ENCODE measurements around the gene SFSWAP. TPM values are rescaled to one million over a fixed set of nuclear protein-coding genes. Genes with fewer than 3 reads are reported as not detected.

Gene SFSWAP
- total RNA-seq, 1 experiment from 2014 or later = 50.4 TPM

DNA sequence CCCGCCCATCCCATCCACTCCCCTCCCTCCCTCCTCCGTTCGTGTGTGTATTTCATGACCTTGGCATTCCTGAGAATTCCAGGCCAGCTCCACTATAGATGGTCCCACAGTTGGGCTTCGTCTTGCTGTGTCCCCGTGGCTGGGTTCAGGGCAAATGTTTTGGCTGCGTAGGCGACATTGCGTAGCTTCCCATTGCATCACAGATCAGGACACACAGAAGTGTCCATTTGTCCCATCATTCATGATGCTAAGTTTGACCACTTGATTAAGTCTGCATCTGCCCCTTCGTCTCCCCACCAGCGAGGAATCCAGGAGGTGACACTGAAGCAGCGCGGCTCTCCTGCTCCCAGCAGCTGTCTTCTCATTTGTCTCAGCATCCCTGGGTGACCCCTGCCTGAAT, 78.7 kb downstream of the SFSWAP start:
- H3K36me3 ChIP-seq (ENCODE audit: control insufficient read depth in 1 of 2, insufficient read depth in 2 of 2, low read length in 2 of 2) = peaks cover 9 to 46% of the 10 kb centered on the region in 2 experiments; a peak in 3 of 4 replicates
- CTCF ChIA-PET = no interaction called here

More for the DNA sequence above, 78.7 kb downstream of the SFSWAP start:
- Histone ChIP-seq H3K9ac (ENCODE audit: low read length) (no peak overlapping the region), H3K9me2 (ENCODE audit: insufficient read depth) (no peaks in the 10 kb centered on the region), H3K4me2 (ENCODE audit: low read length) (no peak overlapping the region), H3K27me3 (ENCODE audit: insufficient read depth, low read length) (no peaks in the 10 kb centered on the region), H2AFZ (ENCODE audit: low read depth, low read length, poor library complexity, severe bottlenecking) (no peak overlapping the region), H3K79me2 (ENCODE audit: insufficient read depth, low read length) (peaks cover 16% of the 10 kb centered on the region), H3K9me3 (ENCODE audit: control insufficient read depth in 1 of 2, insufficient read depth in 1 of 2, low read depth in 1 of 2, low read length in 2 of 2) (no peaks in the 10 kb centered on the region), H3K4me3 (replicated peaks in 1 of 2; ENCODE audit: low read depth in 1 of 2, low read length in 2 of 2) (no peak overlapping the region), H4K20me1 (ENCODE audit: insufficient read depth) (no peaks in the 10 kb centered on the region), H3K4me1 (ENCODE audit: control insufficient read depth in 1 of 2, insufficient read depth in 2 of 2, low read length in 2 of 2) (peaks cover 3 to 5% of the 10 kb centered on the region in 2 experiments), H3K27ac (ENCODE audit: low read depth, low read length) (no peak overlapping the region)
- ChIA-PET POLR2A (no interaction called here), RAD21 (ENCODE audit: low non-redundant PET in 1 of 2, low total read pairs in 2 of 2, uncharacterized antibody in 2 of 2, unreplicated experiment in 2 of 2) (no interaction called here)
- no TSS peak for BruUV-seq (replicated peaks)
- DNase-seq (ENCODE audit: low read depth, low spot score) (no peak), ATAC-seq (no peak)
- intact Hi-C loops (cut with micrococcal nuclease) = no loop called here
- TF ChIP-seq TCF7L2 (IDR thresholded peaks at IDR 0.05; ENCODE audit: borderline replicate concordance, extremely low read depth, insufficient read depth, insufficient read length) (no peak), ELF1 (IDR thresholded peaks at IDR 0.05; ENCODE audit: borderline replicate concordance, low read depth) (no peak), EGR1 (IDR thresholded peaks at IDR 0.05; ENCODE audit: low read depth) (no peak), RAD21 (IDR thresholded peaks at IDR 0.05; ENCODE audit: low read depth) (no peak), POLR2AphosphoS5 (IDR thresholded peaks at IDR 0.05; ENCODE audit: low read depth, low read length) (no peak), CBX3 (IDR thresholded peaks at IDR 0.05; ENCODE audit: low read depth) (no peak), ZFX (IDR thresholded peaks at IDR 0.05) (no peak), JUND (IDR thresholded peaks at IDR 0.05) (no peak), EZH2phosphoT487 (IDR thresholded peaks at IDR 0.05; ENCODE audit: borderline replicate concordance) (no peak), EZH2 (IDR thresholded peaks at IDR 0.05) (no peak), SIN3A (IDR thresholded peaks at IDR 0.05; ENCODE audit: low read depth) (no peak), SRF (IDR thresholded peaks at IDR 0.05; ENCODE audit: low read depth) (no peak), CEBPB (IDR thresholded peaks at IDR 0.05; ENCODE audit: low read depth) (no peak), SP1 (IDR thresholded peaks at IDR 0.05; ENCODE audit: low read depth) (no peak)
- TF ChIP-seq, protein P1, sequence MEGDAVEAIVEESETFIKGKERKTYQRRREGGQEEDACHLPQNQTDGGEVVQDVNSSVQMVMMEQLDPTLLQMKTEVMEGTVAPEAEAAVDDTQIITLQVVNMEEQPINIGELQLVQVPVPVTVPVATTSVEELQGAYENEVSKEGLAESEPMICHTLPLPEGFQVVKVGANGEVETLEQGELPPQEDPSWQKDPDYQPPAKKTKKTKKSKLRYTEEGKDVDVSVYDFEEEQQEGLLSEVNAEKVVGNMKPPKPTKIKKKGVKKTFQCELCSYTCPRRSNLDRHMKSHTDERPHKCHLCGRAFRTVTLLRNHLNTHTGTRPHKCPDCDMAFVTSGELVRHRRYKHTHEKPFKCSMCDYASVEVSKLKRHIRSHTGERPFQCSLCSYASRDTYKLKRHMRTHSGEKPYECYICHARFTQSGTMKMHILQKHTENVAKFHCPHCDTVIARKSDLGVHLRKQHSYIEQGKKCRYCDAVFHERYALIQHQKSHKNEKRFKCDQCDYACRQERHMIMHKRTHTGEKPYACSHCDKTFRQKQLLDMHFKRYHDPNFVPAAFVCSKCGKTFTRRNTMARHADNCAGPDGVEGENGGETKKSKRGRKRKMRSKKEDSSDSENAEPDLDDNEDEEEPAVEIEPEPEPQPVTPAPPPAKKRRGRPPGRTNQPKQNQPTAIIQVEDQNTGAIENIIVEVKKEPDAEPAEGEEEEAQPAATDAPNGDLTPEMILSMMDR (IDR thresholded peaks at IDR 0.05 in 2 of 3, conservative IDR thresholded peaks at IDR 0.05 in 1 of 3; ENCODE audit: borderline replicate concordance in 1 of 3, insufficient read depth in 1 of 3, low read depth in 2 of 3, low read length in 2 of 3) = no peak
- TF ChIP-seq, protein P2, sequence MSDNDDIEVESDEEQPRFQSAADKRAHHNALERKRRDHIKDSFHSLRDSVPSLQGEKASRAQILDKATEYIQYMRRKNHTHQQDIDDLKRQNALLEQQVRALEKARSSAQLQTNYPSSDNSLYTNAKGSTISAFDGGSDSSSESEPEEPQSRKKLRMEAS (IDR thresholded peaks at IDR 0.05) = no peak
- TF ChIP-seq, protein P3, sequence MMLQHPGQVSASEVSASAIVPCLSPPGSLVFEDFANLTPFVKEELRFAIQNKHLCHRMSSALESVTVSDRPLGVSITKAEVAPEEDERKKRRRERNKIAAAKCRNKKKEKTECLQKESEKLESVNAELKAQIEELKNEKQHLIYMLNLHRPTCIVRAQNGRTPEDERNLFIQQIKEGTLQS (IDR thresholded peaks at IDR 0.05) = no peak
- TF ChIP-seq, protein P4, sequence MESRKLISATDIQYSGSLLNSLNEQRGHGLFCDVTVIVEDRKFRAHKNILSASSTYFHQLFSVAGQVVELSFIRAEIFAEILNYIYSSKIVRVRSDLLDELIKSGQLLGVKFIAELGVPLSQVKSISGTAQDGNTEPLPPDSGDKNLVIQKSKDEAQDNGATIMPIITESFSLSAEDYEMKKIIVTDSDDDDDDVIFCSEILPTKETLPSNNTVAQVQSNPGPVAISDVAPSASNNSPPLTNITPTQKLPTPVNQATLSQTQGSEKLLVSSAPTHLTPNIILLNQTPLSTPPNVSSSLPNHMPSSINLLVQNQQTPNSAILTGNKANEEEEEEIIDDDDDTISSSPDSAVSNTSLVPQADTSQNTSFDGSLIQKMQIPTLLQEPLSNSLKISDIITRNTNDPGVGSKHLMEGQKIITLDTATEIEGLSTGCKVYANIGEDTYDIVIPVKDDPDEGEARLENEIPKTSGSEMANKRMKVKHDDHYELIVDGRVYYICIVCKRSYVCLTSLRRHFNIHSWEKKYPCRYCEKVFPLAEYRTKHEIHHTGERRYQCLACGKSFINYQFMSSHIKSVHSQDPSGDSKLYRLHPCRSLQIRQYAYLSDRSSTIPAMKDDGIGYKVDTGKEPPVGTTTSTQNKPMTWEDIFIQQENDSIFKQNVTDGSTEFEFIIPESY (IDR thresholded peaks at IDR 0.05; ENCODE audit: extremely low read depth, insufficient replicate concordance, low read length) = no peak
- TF ChIP-seq, protein P5, sequence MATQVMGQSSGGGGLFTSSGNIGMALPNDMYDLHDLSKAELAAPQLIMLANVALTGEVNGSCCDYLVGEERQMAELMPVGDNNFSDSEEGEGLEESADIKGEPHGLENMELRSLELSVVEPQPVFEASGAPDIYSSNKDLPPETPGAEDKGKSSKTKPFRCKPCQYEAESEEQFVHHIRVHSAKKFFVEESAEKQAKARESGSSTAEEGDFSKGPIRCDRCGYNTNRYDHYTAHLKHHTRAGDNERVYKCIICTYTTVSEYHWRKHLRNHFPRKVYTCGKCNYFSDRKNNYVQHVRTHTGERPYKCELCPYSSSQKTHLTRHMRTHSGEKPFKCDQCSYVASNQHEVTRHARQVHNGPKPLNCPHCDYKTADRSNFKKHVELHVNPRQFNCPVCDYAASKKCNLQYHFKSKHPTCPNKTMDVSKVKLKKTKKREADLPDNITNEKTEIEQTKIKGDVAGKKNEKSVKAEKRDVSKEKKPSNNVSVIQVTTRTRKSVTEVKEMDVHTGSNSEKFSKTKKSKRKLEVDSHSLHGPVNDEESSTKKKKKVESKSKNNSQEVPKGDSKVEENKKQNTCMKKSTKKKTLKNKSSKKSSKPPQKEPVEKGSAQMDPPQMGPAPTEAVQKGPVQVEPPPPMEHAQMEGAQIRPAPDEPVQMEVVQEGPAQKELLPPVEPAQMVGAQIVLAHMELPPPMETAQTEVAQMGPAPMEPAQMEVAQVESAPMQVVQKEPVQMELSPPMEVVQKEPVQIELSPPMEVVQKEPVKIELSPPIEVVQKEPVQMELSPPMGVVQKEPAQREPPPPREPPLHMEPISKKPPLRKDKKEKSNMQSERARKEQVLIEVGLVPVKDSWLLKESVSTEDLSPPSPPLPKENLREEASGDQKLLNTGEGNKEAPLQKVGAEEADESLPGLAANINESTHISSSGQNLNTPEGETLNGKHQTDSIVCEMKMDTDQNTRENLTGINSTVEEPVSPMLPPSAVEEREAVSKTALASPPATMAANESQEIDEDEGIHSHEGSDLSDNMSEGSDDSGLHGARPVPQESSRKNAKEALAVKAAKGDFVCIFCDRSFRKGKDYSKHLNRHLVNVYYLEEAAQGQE (IDR thresholded peaks at IDR 0.05; ENCODE audit: low read depth) = no peak
